NB4 (cell line): Measurements from ENCODE around the gene RERGL.
"Not testable (repeated sequence)": the region's sequence is repeated elsewhere in the genome, so short reads cannot be mapped to it uniquely, and the experiment has no call there.

Experiments used
- DNase-seq: peaks from one replicate; pipeline ENCODE4 v3.0.0; 2010; ENCODE audit warnings: low read depth
- H3K4me3 ChIP-seq: one replicate; pipeline ENCODE4 v1.5.1; 2011; ENCODE audit warnings: mild to moderate bottlenecking, low read depth, low read length, moderate library complexity
- CTCF ChIP-seq: IDR thresholded peaks from one replicate; pipeline ENCODE4 v1.5.1; 2012; ENCODE audit warnings: low read depth, low read length
- MYC ChIP-seq: IDR thresholded peaks from 2 replicates; pipeline ENCODE4 v1.6.1; 2011; ENCODE audit warnings: low read depth, low read length
- POLR2A ChIP-seq: IDR thresholded peaks from 2 replicates; pipeline ENCODE4 v1.6.1; 2011; ENCODE audit warnings: mild to moderate bottlenecking; ENCODE audit not compliant: insufficient read length; ENCODE audit errors: extremely low read depth
- TF ChIP-seq, protein P1 (sequence below): IDR thresholded peaks from 2 replicates; pipeline ENCODE4 v1.6.1; 2011; ENCODE audit warnings: low read depth, low read length

RERGL gene

GRCh38 chr12:18074001-18074400 lies 16.0 kb downstream of the RERGL start:
- no peak overlapping the region for H3K4me3 ChIP-seq
- DNase-seq: no peak
- TF ChIP-seq, protein P1, sequence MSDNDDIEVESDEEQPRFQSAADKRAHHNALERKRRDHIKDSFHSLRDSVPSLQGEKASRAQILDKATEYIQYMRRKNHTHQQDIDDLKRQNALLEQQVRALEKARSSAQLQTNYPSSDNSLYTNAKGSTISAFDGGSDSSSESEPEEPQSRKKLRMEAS: no peak
- TF ChIP-seq POLR2A (no peak), MYC (no peak), CTCF (no peak)

DNA sequence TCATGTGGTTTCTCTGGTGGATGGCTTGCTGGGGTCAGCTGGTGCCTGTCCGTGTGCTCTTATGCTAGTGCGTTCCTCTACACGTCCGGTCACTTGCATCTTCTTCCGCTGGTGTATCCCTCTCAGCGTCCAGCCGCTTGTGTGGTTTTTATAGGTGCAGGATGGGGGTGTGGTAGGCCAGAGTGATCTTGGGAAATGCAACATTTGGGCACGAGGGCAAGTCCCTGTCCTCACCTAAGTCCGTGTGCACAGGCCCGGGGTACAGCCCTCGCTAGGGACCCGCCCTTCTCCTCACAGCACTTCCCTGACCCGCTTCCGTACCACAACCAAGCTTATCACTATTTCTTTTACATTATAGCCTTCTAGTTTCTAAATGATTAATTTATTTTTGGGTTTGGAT lies 17.3 kb downstream of the RERGL start:
- TF ChIP-seq CTCF: no peak
- no peak for TF ChIP-seq POLR2A
- TF ChIP-seq MYC: no peak
- TF ChIP-seq, protein P1: no peak

DNA sequence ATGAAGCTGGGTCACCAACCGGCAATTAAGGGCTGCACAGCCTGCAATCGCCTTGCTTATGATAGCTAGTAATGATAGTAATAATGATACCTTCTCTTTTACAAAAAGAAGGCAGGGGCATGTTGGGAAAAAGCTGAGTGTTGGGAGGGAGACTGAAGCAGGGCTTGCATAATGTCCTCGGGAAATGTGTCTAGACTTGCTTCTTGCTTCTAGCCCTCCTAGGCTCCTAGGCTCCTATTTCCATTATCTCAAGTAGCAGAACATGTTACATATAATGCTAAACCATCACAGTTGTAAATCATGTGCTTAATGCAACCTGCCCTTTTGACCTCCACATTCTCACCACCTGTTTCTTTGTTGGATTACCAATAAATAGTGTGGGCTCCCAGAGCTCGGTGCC lies 18.7 kb downstream of the RERGL start:
- DNase-seq: no peak
- H3K4me3 ChIP-seq: no peak overlapping the region
- TF ChIP-seq, protein P1: no peak
- TF ChIP-seq CTCF (no peak), MYC (no peak)

More for the DNA sequence above, 17.3 kb downstream of the RERGL start:
- H3K4me3 ChIP-seq: no peak overlapping the region
- DNase-seq: no peak

DNA sequence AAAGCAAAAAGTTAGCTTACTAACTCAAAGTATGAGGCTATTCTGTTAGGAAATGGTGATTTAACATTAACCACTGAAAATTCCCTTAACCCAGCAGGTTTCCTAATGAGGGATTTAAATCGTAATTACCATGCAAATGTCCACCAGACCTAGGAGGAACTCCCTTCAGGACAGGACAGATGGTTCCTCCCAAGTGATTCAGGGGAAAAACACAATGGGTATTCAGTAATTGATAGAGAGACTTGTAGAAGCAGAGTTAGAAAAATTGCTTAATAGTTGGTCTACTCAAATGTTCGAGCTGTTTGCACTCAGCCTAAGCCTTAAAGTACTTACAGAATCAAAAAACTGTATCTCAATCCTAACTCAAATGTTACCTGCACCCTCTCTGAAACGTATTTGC lies 21.6 kb downstream of the RERGL start:
- TF ChIP-seq MYC (no peak), POLR2A (no peak), CTCF (no peak)
- TF ChIP-seq, protein P1: no peak
- no peak for DNase-seq
- no peak overlapping the region for H3K4me3 ChIP-seq

DNA sequence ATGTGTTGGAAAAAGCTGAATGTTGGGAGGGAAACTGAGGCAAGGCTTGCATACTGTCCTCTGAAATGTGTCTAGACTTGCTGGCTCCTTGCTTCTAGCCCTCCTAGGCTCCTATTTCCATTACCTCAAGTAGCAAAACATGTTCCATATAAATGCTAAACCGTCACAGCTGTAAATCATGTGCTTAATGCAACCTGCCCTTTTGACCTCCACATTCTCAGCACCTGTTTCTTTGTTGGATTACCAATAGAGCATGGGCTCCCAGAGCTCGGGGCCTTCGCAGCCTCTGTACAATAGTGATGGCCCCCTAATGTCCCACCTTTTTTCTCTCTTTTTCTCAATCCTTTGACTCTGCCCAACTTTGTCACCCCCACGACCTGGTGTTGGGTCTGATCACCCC lies 23.3 kb downstream of the RERGL start:
- H3K4me3 ChIP-seq: no peak overlapping the region
- DNase-seq: no peak
- TF ChIP-seq POLR2A: no peak
- TF ChIP-seq CTCF: no peak
- TF ChIP-seq, protein P1: no peak
- TF ChIP-seq MYC: no peak

DNA sequence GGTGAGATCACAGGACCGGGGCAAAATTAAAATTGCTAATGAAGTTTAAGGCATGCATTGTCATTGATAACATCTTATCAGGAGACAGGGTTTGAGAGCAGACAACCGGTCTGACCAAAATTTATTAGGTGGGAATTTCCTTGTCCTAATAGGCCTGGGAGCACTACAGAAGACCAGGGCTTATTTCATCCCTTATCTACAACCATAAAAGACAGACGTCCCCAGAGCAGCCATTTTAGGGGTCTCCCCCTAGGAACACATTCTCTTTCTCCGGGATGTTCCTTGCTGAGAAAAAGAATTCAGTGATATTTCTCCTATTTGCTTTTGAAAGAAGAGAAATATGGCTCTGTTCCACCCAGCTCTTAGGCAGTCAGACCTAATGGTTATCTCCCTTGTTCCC lies 27.1 kb downstream of the RERGL start:
- DNase-seq, H3K4me3 ChIP-seq: not testable (repeated sequence)
